ENCODE data around the gene ATG16L2.

ATG16L2 gene, protein sequence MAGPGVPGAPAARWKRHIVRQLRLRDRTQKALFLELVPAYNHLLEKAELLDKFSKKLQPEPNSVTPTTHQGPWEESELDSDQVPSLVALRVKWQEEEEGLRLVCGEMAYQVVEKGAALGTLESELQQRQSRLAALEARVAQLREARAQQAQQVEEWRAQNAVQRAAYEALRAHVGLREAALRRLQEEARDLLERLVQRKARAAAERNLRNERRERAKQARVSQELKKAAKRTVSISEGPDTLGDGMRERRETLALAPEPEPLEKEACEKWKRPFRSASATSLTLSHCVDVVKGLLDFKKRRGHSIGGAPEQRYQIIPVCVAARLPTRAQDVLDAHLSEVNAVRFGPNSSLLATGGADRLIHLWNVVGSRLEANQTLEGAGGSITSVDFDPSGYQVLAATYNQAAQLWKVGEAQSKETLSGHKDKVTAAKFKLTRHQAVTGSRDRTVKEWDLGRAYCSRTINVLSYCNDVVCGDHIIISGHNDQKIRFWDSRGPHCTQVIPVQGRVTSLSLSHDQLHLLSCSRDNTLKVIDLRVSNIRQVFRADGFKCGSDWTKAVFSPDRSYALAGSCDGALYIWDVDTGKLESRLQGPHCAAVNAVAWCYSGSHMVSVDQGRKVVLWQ

DNA sequence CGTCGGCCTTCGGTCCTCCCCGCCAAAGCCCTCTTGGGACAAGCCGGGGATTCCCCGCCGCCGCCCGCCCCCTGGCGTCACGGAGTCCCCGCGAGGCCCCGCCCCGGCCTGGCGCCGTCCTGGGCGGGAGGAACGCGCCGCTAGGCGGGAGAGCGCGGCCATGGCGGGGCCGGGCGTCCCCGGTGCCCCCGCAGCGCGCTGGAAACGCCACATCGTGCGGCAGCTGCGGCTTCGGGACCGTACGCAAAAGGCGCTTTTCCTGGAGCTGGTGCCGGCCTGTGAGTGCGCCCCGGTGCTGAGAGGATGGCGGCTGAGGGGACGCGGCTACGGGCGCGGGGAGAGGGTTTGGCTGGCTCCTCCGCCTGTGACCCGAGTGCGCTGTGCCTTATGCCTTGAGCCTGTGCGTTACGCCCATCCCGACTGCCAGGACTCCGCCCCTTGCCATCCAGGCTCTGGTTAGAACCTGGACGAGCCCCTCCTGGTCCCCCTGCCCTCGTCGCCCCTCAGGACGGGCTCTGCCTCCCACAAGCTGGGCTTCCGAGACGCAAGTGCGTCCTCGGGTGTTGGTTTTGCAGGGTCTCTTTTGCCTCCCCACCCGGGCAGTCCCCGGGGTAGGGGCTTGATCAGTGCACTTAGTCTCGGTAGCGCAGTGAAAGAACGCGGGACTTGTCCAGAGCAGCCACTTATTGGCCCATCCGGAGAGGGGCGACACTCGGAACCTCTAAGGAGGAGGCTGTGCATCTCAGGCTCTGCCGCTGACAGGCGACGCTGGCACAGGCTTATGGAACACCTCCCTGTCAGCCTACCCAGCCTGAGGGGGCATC lies at the start of gene ATG16L2:
ATG16L2 (plus strand) TSS at position 126 of the 824 bp plus-strand sequence; CDS start at position 161, 35 bp downstream.
- Mint-ChIP-seq H3K36me3 (peaks cover 93% of the 10 kb centered on the region), H3K9me3 (no peaks in the 10 kb centered on the region), H3K4me1 (peaks cover 68% of the 10 kb centered on the region), H3K27ac (peak within 1 kb of the TSS; percentile 100), H3K4me3 (peak within 1 kb of the TSS; percentile 98)
- peak in 1 of 2 donors; percentile 88 for DNase-seq (ENCODE audit: low spot score in 2 of 2)
- peak; percentile 79 for ATAC-seq

DNA sequence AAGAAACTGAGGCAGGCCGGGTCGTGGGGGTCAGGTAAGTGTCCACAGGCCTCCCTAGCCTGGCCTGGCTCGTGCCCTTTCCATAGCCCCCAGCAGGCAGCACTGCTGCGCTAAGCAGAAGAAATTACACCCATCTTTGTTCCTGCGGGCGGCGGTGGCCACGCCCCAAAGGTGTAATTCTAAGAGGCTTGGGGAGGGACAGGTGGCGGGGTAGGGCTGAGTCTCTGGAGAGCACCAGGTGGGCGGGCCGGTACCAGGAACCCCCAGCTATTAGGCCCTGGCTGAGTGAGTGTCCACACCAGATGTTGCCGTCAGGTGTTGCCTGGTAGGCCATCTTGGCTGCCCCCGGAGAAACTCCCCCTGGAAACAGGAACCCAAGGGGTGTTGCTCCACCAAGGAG lies 49.7 kb upstream of the ATG16L2 start:
- DNase-seq (ENCODE audit: low spot score in 2 of 2) (no peak), ATAC-seq (no peak)
- H3K4me3 Mint-ChIP-seq: no peak overlapping the region
- H3K36me3 Mint-ChIP-seq: no peaks in the 10 kb centered on the region
- H3K4me1 Mint-ChIP-seq: peaks cover 39% of the 10 kb centered on the region
- H3K9me3 Mint-ChIP-seq: no peaks in the 10 kb centered on the region
- no peak overlapping the region for H3K27ac Mint-ChIP-seq

DNA sequence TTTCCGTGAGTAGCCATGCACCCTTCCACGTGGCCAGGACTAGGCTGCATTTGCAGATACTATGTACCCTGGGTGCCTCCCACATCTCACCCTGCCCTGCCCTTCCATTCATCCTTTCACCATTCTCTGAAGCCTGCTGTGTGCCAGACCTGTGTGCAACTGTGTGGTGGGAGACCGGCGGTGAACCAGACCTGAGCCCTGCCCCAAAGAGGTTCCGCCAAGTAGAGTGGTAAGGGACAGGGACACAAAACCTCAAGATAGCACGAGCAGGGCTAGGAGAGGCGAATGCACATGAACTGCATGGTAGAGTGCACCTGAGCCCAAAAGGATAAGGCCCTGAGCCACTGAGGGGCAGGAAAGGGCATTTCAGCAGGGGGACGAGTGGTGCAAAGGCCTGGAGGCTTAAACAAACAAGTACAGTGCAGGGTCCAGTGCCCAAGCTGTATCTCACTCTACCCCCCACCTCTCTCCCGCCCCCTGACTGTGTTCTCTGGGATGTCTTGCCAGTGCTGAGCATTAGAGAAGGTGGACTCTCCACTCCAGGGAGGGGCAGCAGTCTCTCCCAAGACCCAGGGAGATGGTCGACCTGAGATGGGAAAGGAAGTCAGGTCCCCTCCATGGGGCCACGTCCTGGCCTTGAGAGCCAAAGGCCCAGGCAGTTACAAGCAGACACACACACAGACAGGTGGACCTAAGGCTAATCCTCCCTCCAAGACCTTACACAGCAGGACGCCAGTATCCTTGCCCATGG lies 47.9 kb upstream of the ATG16L2 start:
- Mint-ChIP-seq H3K36me3 (no peaks in the 10 kb centered on the region), H3K27ac (peak overlapping the region; percentile 40), H3K4me3 (no peak overlapping the region), H3K9me3 (no peaks in the 10 kb centered on the region), H3K4me1 (peaks cover 32% of the 10 kb centered on the region)
- no peak for ATAC-seq
- no peak for DNase-seq (ENCODE audit: low spot score in 2 of 2)

DNA sequence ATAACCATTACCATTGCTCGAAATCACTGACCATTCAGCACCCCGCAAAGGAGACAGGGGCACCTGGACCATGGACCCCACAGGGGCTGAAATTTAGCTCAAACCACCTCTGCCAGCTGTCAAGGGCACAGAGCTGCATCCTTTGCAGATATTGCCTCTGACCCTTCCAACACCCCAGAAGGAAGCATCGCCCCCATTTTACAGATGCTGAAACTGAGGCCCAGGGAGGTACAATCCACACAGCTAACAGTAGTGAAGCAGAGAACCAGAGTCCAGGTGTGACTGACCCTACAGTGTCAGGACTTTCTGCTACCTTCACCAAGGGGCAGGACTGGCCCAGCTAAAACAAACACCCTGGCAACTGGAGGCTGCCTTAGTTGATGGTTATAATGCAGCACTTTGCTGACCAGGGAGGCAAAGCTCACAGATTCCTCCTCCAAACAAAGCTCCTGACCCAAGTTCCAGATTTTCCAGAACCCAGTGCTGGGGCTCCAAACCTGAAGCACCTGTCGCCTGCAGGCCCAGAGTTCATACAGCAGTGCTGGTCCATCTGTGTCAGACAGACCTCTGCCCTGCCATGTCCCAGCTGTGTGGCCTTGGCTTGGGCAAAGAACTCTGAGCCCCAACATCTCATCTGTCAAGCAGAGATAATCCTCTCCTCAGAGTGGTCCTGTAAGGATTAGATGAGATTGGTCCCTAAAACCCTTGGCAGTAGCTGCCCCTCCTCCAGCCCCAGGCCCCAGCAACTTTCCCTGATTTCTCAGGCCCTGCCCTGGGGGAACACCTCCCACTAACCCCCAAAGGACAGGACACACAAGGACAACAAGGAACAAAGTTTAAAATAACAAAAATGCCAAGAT lies 46.8 kb upstream of the ATG16L2 start:
- H3K4me3 Mint-ChIP-seq: no peak overlapping the region
- ATAC-seq: no peak
- no peak for DNase-seq (ENCODE audit: low spot score in 2 of 2)
- peaks cover 30% of the 10 kb centered on the region for H3K4me1 Mint-ChIP-seq
- H3K27ac Mint-ChIP-seq: peak overlapping the region; percentile 90
- H3K9me3 Mint-ChIP-seq: no peaks in the 10 kb centered on the region
- H3K36me3 Mint-ChIP-seq: no peaks in the 10 kb centered on the region

DNA sequence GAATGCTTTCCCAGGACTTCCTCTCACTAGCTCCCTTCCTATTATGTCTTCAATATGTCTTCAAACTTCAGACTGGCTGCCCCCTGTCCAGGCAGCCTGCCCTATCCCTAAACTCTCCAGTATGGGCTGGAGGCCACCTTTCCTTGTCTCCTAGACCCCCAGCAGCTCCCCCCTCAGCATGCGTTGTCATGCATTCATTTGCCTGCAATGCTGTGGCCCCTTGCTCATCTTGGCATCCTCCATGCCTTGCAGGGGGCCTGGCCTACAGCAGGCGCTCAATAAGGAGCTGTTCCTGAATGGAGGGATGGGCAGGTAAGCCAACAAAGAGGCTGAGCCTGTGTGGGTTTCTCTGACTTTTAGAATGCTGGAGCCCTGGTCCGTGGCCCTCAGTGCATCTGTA lies 45.6 kb upstream of the ATG16L2 start:
- Mint-ChIP-seq H3K27ac (peak overlapping the region; percentile 90), H3K4me3 (no peak overlapping the region), H3K4me1 (peaks cover 30% of the 10 kb centered on the region), H3K36me3 (no peaks in the 10 kb centered on the region), H3K9me3 (no peaks in the 10 kb centered on the region)
- ATAC-seq (no peak), DNase-seq (ENCODE audit: low spot score in 2 of 2) (no peak)

DNA sequence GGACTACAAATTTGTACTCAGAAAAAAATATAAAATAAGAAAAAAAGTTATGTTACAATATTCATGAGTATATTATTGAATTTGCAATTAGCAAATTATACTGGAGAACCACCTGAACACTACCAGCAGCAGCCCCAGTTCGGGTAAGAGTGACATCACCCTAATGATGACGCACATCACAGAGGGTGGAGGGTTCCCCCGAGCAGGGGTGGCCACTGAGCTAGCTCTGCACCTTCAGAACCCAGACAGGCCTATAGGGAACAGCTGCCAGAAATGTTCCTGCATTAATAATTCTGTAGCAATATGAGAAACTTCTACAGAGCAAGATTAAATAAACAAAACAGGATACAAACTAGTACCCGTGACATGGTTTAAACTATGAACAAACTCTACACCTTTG lies 44.5 kb upstream of the ATG16L2 start:
- ATAC-seq: no peak
- peaks cover 30% of the 10 kb centered on the region for H3K4me1 Mint-ChIP-seq
- H3K4me3 Mint-ChIP-seq: no peak overlapping the region
- no peak for DNase-seq (ENCODE audit: low spot score in 2 of 2)
- no peaks in the 10 kb centered on the region for H3K36me3 Mint-ChIP-seq
- H3K9me3 Mint-ChIP-seq: no peaks in the 10 kb centered on the region
- no peak overlapping the region for H3K27ac Mint-ChIP-seq

DNA sequence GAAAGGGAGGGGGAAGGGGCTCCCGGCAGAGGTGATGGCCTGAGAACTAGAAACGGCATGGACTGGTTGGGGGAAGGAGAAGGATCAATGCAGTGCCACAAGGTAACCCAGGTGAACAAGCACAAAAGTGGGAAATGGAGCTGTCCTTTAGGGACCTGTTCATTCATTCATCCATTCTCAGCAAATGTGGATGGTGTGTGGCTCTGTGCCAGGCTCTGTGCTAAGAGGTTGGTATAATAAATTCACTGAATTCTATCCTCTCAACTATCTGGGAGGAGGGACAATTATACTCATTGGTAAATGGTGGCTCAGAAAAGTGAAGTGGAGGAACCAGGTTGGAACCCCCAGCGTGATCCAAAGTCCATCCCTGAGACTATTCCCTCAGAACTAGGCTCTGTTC lies 43.4 kb upstream of the ATG16L2 start:
- Mint-ChIP-seq H3K4me3 (no peak overlapping the region), H3K27ac (no peak overlapping the region), H3K36me3 (no peaks in the 10 kb centered on the region), H3K4me1 (peaks cover 31% of the 10 kb centered on the region), H3K9me3 (no peaks in the 10 kb centered on the region)
- DNase-seq (ENCODE audit: low spot score in 2 of 2) (no peak), ATAC-seq (no peak)

DNA sequence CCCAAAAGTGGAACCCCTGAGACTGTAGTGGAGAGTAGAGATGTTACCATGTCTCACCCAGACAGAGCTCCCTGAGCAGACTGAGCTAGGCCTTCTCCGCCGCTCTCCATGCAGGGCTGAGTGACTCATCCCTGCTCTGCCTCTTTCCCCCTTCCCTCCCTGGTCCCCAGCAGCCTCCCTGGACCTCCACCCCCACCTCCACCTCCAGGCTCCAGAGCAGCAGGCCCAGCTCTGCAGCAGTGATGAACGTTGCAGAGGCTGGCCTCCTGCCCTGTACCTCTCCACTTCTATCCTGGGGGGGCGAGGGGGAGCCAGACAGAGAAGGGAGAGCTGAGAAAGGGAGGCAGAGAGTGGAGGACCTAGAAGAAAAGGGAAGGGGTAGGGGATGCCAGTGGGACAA lies 42.7 kb upstream of the ATG16L2 start:
- Mint-ChIP-seq H3K9me3 (no peaks in the 10 kb centered on the region), H3K4me1 (peaks cover 38% of the 10 kb centered on the region), H3K36me3 (no peaks in the 10 kb centered on the region), H3K4me3 (no peak overlapping the region), H3K27ac (peak overlapping the region; percentile 82)
- DNase-seq (ENCODE audit: low spot score in 2 of 2) (no peak), ATAC-seq (no peak)

DNA sequence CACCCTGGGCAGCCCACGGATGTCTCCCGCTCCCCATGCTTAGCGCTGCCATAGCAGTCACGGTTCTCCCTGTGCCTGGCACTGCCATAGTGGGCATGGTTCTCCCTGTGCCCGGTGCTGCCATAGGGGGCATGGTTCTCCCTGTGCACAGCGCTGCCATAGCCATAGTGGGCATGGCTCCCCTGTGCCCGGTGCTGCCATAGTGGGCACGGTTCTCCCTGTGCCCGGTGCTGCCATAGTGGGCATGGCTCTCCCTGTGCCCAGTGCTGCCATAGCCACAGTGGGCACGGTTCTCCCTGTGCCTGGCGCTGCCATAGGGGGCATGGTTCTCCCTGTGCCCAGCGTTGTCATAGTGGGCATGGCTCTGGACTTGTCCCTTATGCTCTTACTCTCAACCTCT lies 42.2 kb upstream of the ATG16L2 start:
- Mint-ChIP-seq H3K4me3 (no peak overlapping the region), H3K9me3 (no peaks in the 10 kb centered on the region), H3K36me3 (no peaks in the 10 kb centered on the region), H3K4me1 (peaks cover 42% of the 10 kb centered on the region), H3K27ac (peak overlapping the region; percentile 82)
- DNase-seq (ENCODE audit: low spot score in 2 of 2) (no peak), ATAC-seq (no peak)

DNA sequence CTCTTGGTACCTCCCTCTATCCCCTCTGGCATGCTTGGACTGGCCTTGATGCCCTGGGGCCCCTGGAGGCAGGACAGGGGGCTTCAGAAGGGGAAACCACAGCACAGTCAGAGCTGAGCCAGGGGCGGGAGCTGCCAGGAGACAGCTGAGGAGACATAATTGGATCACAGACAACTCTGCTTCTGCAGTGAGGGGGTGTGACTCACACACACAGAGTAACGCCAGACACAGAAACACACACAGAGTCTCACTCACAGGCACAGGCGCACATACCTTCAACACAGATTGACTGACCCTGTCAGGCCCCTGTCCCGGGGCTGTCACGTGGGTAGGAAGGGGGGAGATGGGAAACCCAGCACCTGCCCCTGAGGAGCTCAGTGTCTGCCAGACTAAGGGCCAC lies 40.9 kb upstream of the ATG16L2 start:
- H3K36me3 Mint-ChIP-seq: no peaks in the 10 kb centered on the region

DNA sequence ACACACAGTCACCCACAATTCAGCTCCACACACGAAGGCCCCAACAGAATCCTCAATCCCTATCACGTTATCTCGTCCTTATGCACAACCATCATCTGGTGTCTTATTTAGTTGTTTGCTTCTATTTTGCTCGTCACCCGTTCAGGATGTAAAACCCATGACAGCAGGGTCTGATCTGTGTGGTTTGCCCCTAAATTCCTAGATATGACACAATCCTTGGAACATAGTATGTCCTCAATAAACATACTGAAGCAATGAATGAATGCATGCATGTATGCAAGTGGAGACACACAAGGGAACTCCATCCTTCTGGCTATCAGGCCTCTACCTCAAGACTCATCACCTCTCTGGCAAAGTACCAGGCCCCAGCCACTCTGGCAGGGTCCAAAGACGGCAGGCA lies 40.5 kb upstream of the ATG16L2 start:
- H3K4me1 Mint-ChIP-seq: peaks cover 32% of the 10 kb centered on the region
- H3K36me3 Mint-ChIP-seq: no peaks in the 10 kb centered on the region
- no peak for ATAC-seq
- H3K9me3 Mint-ChIP-seq: no peaks in the 10 kb centered on the region
- H3K4me3 Mint-ChIP-seq: no peak overlapping the region
- peak overlapping the region; percentile 82 for H3K27ac Mint-ChIP-seq
- no peak for DNase-seq (ENCODE audit: low spot score in 2 of 2)

More for the DNA sequence above, 40.9 kb upstream of the ATG16L2 start:
- Mint-ChIP-seq H3K4me1 (peaks cover 36% of the 10 kb centered on the region), H3K4me3 (no peak overlapping the region), H3K9me3 (no peaks in the 10 kb centered on the region), H3K27ac (peak overlapping the region; percentile 82)
- DNase-seq (ENCODE audit: low spot score in 2 of 2) (no peak), ATAC-seq (peak; percentile 17)

DNA sequence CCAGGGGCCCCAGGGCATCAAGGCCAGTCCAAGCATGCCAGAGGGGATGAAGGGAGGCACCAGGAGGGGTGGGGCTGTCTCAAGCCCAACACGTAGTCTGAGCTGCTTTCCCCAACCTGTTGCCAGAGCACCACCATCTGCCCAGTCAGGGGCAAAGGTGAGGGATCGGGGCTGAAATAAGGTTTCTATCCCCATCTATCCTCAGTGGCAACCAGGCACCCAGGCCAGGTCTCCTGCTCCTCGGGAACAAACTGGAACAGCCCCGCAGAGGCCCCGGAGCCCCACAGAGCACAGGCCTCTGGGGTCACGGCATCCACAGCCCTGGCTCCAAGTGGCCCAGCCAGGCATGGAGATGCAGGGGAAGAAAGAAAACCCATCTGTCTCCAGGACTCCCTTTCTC lies 39.7 kb upstream of the ATG16L2 start:
- Mint-ChIP-seq H3K36me3 (peaks cover 2% of the 10 kb centered on the region), H3K4me3 (no peak overlapping the region), H3K4me1 (peaks cover 33% of the 10 kb centered on the region), H3K9me3 (no peaks in the 10 kb centered on the region), H3K27ac (no peak overlapping the region)
- no peak for ATAC-seq
- DNase-seq (ENCODE audit: low spot score in 2 of 2): no peak

DNA sequence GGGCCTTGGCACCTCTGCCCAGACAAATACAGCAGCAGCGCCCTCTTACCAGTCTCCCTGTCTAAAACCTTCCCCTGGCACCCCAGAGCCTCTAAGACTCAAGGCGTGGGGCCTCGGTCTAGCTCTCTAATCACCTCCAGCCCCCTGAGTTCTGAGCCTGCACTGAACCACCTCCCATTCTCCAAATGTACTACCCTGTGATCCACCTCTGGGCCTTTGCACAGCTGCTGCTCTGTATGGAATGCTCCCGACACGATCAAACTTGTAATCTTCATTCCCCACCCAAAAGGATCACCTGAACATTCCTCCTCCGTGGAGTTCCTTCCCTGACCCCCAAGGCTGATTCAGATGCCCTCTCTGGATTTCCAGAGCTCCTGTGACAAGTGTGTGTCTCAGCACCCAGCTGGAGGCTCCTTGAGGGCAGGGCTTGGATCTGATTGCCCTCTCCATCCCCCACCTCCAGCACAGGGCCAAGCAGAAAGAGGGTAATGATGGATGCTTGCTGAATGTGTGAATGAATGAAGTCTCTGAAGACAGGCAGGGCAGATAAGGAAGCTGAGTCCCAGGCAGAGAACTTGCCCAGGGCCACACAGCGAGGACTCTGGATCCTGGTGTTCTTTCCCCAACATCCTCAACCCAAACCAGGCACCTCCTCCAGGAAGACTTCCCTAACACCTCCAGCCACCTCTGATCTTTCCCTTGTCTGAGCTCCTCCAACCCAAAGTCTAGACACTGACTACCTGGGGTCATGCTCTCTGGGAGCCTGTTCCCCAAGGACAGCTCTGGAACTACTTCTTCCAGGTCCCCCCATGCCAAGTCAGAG lies 38.7 kb upstream of the ATG16L2 start:
- Mint-ChIP-seq H3K36me3 (peaks cover 5% of the 10 kb centered on the region), H3K4me1 (peaks cover 41% of the 10 kb centered on the region), H3K27ac (peak overlapping the region; percentile 45)

More for the DNA sequence above, 38.7 kb upstream of the ATG16L2 start:
- H3K4me3 Mint-ChIP-seq: no peak overlapping the region
- DNase-seq (ENCODE audit: low spot score in 2 of 2): no peak
- no peak for ATAC-seq
- no peaks in the 10 kb centered on the region for H3K9me3 Mint-ChIP-seq

Data from stimulated activated effector memory CD8-positive, alpha-beta T cell treated with anti-CD3 and anti-CD28 coated beads, Interleukin-12 subunit alpha, Interleukin-12 subunit beta, amount 100 ng/mL, for 72 hours (primary cell).